ENCODE results near the gene COL9A1. TPM values are rescaled to one million over a fixed set of nuclear protein-coding genes. Genes with fewer than 3 reads are reported as not detected.

Gene COL9A1
- total RNA-seq, 1 experiment from 2014 or later: not detected

- no peak overlapping the region for H3K27ac ChIP-seq
- DNase-seq: no peak
- intact Hi-C loops (cut with micrococcal nuclease; ENCODE audit: unreplicated experiment): no loop called here
- no peak overlapping the region for H3K4me3 ChIP-seq
- no peak for TF ChIP-seq EZH2 (IDR thresholded peaks at IDR 0.05; ENCODE audit: low read depth)
- TF ChIP-seq CTCF (conservative IDR thresholded peaks at IDR 0.05): no peak
- POLR2A ChIA-PET (ENCODE audit: unreplicated experiment): no interaction called here
- H4K20me1 ChIP-seq (ENCODE audit: insufficient read depth): no peaks in the 10 kb centered on the region
- peaks cover 54% of the 10 kb centered on the region for H3K27me3 ChIP-seq (ENCODE audit: insufficient read depth, low read depth)
- H3K9me3 ChIP-seq (ENCODE audit: insufficient read depth, low read depth): no peaks in the 10 kb centered on the region
- no peaks in the 10 kb centered on the region for H3F3A ChIP-seq (ENCODE audit: insufficient read depth, low read depth)
- H3K4me1 ChIP-seq (replicated peaks; ENCODE audit: insufficient read depth): no peaks in the 10 kb centered on the region
- no peak overlapping the region for H2AFZ ChIP-seq
- no peaks in the 10 kb centered on the region for H3K79me2 ChIP-seq (ENCODE audit: low read depth)
- no TSS peak for BruUV-seq (replicated peaks)
- no peak overlapping the region for H3K4me2 ChIP-seq
- no peaks in the 10 kb centered on the region for H3K9me2 ChIP-seq (ENCODE audit: insufficient read depth)
- CTCF ChIA-PET: no interaction called here
- H3K36me3 ChIP-seq (ENCODE audit: low read depth): no peaks in the 10 kb centered on the region
Measured at GRCh38 chr6:70315079-70315751, 12.3 kb upstream of the COL9A1 start.

- H4K20me1 ChIP-seq (ENCODE audit: insufficient read depth): no peaks in the 10 kb centered on the region
- CTCF ChIA-PET: no interaction called here
- no peaks in the 10 kb centered on the region for H3K36me3 ChIP-seq (ENCODE audit: low read depth)
- no peaks in the 10 kb centered on the region for H3K9me2 ChIP-seq (ENCODE audit: insufficient read depth)
- no TSS peak for BruUV-seq (replicated peaks)
- no peaks in the 10 kb centered on the region for H3F3A ChIP-seq (ENCODE audit: insufficient read depth, low read depth)
- intact Hi-C loops (cut with micrococcal nuclease; ENCODE audit: unreplicated experiment): loop anchor here (5.0 kb wide), 3 partner anchors 98 to 643 kb away; partner anchors contain the start of genes B3GAT2 and FAM135A
- H3K9me3 ChIP-seq (ENCODE audit: insufficient read depth, low read depth): no peaks in the 10 kb centered on the region
- peaks cover 56% of the 10 kb centered on the region for H3K27me3 ChIP-seq (ENCODE audit: insufficient read depth, low read depth)
- H3K79me2 ChIP-seq (ENCODE audit: low read depth): no peaks in the 10 kb centered on the region
- no peaks in the 10 kb centered on the region for H3K4me1 ChIP-seq (replicated peaks; ENCODE audit: insufficient read depth)
- no peak overlapping the region for H3K4me2 ChIP-seq
- DNase-seq: no peak
- no peak overlapping the region for H2AFZ ChIP-seq
- no peak for TF ChIP-seq EZH2 (IDR thresholded peaks at IDR 0.05; ENCODE audit: low read depth)
- no peak for TF ChIP-seq CTCF (conservative IDR thresholded peaks at IDR 0.05)
- no peak overlapping the region for H3K27ac ChIP-seq
- POLR2A ChIA-PET (ENCODE audit: unreplicated experiment): no interaction called here
- H3K4me3 ChIP-seq: no peak overlapping the region
Measured at GRCh38 chr6:70314296-70314695, 11.4 kb upstream of the COL9A1 start.

DNA sequence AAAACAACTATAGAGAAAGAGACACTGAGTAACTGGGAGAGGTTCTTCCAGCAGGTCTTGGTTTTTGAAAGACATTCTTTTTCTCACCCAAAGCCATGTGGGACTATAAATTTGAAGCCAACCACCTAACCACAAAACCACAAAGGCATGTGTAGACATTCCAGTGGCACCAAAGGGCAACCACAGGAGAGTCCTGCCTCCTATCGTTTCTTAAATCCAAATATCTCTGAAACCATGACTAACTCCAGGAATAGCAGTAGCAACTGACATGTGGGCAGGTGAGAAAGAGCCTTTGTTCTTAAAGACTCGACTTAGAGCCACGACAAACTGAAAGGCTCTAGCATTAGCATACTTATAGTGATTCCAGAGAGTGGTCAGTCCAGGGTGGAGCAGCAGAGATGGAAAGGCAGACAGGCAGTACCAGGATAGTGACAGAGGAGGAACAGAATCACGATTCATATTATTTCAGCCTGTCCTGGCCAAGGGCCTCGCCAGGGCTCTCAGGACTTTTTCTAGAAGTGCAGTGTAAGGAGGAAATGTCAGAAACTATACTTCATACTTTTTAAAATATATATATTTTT lies 9.4 kb upstream of the COL9A1 start:
- no peaks in the 10 kb centered on the region for H3K4me1 ChIP-seq (replicated peaks; ENCODE audit: insufficient read depth)
- intact Hi-C loops (cut with micrococcal nuclease; ENCODE audit: unreplicated experiment): loop anchor here (5.0 kb wide), 3 partner anchors 100 to 645 kb away; partner anchors contain the start of genes B3GAT2 and FAM135A
- no peak overlapping the region for H3K27ac ChIP-seq
- no peaks in the 10 kb centered on the region for H3K9me2 ChIP-seq (ENCODE audit: insufficient read depth)
- H3K4me3 ChIP-seq: no peak overlapping the region
- no TSS peak for BruUV-seq (replicated peaks)
- no peaks in the 10 kb centered on the region for H3F3A ChIP-seq (ENCODE audit: insufficient read depth, low read depth)
- peak; percentile 62 to 87 for DNase-seq
- H3K36me3 ChIP-seq (ENCODE audit: low read depth): no peaks in the 10 kb centered on the region
- TF ChIP-seq CTCF (conservative IDR thresholded peaks at IDR 0.05): no peak
- no peak overlapping the region for H3K4me2 ChIP-seq
- no peaks in the 10 kb centered on the region for H3K79me2 ChIP-seq (ENCODE audit: low read depth)
- ChIA-PET POLR2A (ENCODE audit: unreplicated experiment) (no interaction called here), CTCF (no interaction called here)
- no peak overlapping the region for H2AFZ ChIP-seq
- H3K27me3 ChIP-seq (ENCODE audit: insufficient read depth, low read depth): peaks cover 49% of the 10 kb centered on the region
- no peaks in the 10 kb centered on the region for H4K20me1 ChIP-seq (ENCODE audit: insufficient read depth)
- H3K9me3 ChIP-seq (ENCODE audit: insufficient read depth, low read depth): no peaks in the 10 kb centered on the region
